ENCODE data around the gene PNLIPRP2.

GRCh38 chr10:116648903-116649302, 28.1 kb downstream of the PNLIPRP2 start:
- TF ChIP-seq ZNF274 (IDR thresholded peaks at IDR 0.05; ENCODE audit: low read depth, low read length) (no peak), YY1 (IDR thresholded peaks at IDR 0.05; ENCODE audit: insufficient read depth, insufficient read length) (no peak), SUZ12 (IDR thresholded peaks at IDR 0.05; ENCODE audit: extremely low read depth, insufficient read depth, insufficient read length) (no peak)

All from NT2/D1 (cell line).